Measurements from ENCODE around the gene PIPOX.

PIPOX gene

DNA sequence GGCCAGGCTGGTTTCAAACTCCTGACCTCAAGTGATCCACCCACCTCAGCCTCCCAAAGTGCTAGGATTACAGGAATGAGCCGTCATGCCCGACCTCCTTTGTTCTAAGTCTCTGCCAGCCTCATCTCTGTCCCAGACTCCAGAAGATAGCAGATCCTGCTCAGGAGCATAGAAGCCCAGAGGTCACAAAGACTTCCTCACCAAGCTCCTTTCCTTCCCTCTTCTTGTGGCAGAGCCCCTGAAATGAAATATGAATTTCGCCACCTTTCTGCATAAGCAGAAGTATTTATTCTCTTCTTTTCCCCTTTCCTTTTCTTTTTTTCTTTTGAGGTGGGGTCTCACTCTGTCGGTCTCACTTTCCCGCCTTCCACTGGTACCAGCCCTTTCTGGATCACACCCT, 11.5 kb upstream of the PIPOX start:
- H3K4me3 ChIP-seq (replicated peaks; ENCODE audit: low read depth, low read length), result no peak overlapping the region
- no peak for TF ChIP-seq CTCF (IDR thresholded peaks at IDR 0.05; ENCODE audit: low read depth, low read length, missing control alignments)
- no peak for DNase-seq (ENCODE audit: extremely low read depth, low read depth)

DNA sequence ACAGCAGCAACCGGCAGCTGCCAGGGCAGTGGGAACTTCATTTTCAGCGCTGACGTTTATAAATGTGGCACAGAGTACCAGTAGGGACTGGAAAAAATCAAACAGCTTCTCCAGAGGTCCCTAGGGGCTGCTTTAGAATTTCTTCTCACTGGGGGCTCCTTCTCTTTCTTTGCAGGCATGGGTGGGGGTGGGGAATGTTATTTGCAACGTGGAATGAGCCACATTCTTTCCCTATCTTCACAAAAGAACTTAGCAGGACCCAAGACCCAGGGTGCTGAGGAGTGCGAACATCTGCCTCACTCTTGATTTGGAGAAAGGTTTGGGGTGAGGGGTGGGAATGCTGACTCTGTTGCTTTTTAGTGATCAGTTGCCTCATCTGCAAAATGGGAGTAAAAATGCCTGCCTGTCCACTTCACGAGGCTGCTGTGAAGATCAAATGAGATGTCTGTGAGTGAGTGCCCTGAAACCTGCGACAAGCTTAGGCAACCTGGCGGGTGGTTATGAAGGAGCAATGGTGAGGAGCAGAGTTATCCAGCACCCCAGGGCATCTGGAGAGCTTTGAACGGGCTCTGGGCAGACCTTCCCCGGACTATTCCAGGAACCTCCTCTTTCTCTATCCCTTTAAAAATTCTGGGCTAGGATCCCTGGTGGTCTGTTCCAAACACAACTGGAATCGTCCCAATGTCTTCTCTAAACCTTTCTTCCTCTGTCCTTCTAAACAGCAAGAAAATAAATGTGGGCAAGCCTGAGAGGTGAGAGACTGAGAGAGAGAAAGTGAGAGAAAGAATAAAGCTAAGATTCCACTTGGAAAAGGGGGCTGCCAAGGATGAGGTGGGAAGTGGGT, 10.7 kb upstream of the PIPOX start:
- no peak for DNase-seq (ENCODE audit: extremely low read depth, low read depth)
- TF ChIP-seq CTCF (IDR thresholded peaks at IDR 0.05; ENCODE audit: low read depth, low read length, missing control alignments), result no peak
- no peak overlapping the region for H3K4me3 ChIP-seq (replicated peaks; ENCODE audit: low read depth, low read length)

- no peak for TF ChIP-seq CTCF (IDR thresholded peaks at IDR 0.05; ENCODE audit: low read depth, low read length, missing control alignments)
- no peak for DNase-seq (ENCODE audit: extremely low read depth, low read depth)
- no peak overlapping the region for H3K4me3 ChIP-seq (replicated peaks; ENCODE audit: low read depth, low read length)
Measured at GRCh38 chr17:29032857-29033197, 10.1 kb upstream of the PIPOX start.

- DNase-seq (ENCODE audit: extremely low read depth, low read depth), result no peak
- no peak for TF ChIP-seq CTCF (IDR thresholded peaks at IDR 0.05; ENCODE audit: low read depth, low read length, missing control alignments)
- no peak overlapping the region for H3K4me3 ChIP-seq (replicated peaks; ENCODE audit: low read depth, low read length)
Measured at GRCh38 chr17:29034510-29034909, 8.4 kb upstream of the PIPOX start.

DNA sequence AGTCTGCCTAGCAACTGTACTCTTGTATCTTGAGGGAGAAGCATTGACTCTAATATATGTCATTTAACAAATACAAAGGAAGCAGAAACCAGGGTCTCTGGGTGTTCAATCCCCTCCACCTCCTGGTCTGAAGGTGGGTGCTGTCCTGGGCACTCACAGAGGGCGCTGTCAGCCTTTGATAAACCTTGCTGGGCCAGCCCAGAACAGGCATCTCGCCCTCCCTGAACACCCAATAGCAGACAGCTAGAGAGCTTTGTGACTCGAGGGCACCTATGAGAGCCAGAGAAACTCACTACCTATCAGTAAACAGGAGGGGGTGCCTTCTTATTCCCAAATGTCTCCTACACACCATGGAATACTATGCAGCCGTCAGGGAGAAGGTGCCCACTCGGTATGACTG, 6.4 kb upstream of the PIPOX start:
- TF ChIP-seq CTCF (IDR thresholded peaks at IDR 0.05; ENCODE audit: low read depth, low read length, missing control alignments), result no peak
- no peak for DNase-seq (ENCODE audit: extremely low read depth, low read depth)
- H3K4me3 ChIP-seq (replicated peaks; ENCODE audit: low read depth, low read length), result no peak overlapping the region

GRCh38 chr17:29037739-29038084, 5.2 kb upstream of the PIPOX start:
- no peak for DNase-seq (ENCODE audit: extremely low read depth, low read depth)
- no peak for TF ChIP-seq CTCF (IDR thresholded peaks at IDR 0.05; ENCODE audit: low read depth, low read length, missing control alignments)
- H3K4me3 ChIP-seq (replicated peaks; ENCODE audit: low read depth, low read length), result no peak overlapping the region
